ENCODE data around the gene NAA20. TPM values are rescaled to one million over a fixed set of nuclear protein-coding genes. Genes with fewer than 3 reads are reported as not detected.

Gene NAA20
- 59.3 TPM for polyA plus RNA-seq (ENCODE audit: insufficient read length)

- DNase-seq, result peak; percentile 92
Observed at GRCh38 chr20:20017001-20017843, at the start of gene NAA20. Gene NAA20 (plus strand): TSS chr20:20017362. CDS start chr20:20017397, 35 bp downstream.

GRCh38 chr20:19967445-19967844, 49.7 kb upstream of the NAA20 start:
- no peak for DNase-seq

- no peak for DNase-seq
Observed at GRCh38 chr20:19968028-19968427, 49.1 kb upstream of the NAA20 start.

DNA sequence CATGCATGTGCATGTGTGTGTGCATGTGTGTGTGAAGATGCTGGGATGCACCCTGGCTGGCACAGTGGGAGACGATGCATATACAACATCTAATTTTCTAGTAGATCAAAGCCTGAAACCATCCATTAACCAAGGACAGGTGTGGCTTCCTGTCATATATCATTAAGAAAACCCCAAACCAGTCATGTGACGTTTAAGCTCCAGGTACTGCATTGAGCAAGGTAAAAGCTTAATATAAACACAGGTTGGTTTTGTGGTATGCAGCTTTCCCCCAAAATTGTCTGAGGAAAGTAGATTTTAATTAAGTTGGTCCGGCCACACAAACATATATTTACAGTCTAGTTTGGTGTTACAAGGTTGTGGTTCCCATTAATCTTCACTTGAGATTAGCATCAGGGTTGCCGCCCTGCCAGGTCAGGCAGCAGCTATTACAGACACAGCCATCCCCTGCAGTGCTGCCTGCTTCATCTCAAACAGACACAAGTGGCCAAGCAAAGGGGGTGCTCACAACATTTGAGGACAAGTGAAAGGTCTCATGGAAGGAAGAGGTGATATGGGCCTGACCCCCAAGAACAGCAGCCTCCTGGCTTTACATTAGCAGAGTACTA, 48.6 kb upstream of the NAA20 start:
- DNase-seq, result no peak

- DNase-seq, result no peak
Observed at GRCh38 chr20:19969106-19969505, 48.1 kb upstream of the NAA20 start.

- no peak for DNase-seq
Observed at GRCh38 chr20:19969507-19970255, 47.5 kb upstream of the NAA20 start.

- no peak for DNase-seq
Observed at GRCh38 chr20:19970256-19970765, 46.9 kb upstream of the NAA20 start.

DNA sequence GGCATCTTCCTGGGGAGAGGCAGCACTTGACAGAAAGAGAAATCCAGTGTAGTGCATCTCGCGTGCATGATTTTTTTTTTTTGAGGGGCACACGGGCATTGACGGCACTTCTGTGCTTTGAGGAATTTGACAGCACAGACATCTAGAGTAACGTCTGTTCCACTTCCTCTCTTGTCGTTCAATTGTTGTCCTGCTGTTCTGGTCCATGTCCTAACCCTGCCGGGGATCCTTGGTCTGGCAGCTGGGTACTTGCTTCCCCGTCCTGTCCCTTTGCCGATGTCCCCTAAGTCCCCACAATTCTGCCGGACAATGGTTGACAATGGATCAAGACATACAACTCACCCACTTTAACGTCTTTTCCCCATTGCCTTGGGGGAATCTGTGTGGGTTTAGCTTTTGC, 46.0 kb upstream of the NAA20 start:
- no peak for DNase-seq

DNA sequence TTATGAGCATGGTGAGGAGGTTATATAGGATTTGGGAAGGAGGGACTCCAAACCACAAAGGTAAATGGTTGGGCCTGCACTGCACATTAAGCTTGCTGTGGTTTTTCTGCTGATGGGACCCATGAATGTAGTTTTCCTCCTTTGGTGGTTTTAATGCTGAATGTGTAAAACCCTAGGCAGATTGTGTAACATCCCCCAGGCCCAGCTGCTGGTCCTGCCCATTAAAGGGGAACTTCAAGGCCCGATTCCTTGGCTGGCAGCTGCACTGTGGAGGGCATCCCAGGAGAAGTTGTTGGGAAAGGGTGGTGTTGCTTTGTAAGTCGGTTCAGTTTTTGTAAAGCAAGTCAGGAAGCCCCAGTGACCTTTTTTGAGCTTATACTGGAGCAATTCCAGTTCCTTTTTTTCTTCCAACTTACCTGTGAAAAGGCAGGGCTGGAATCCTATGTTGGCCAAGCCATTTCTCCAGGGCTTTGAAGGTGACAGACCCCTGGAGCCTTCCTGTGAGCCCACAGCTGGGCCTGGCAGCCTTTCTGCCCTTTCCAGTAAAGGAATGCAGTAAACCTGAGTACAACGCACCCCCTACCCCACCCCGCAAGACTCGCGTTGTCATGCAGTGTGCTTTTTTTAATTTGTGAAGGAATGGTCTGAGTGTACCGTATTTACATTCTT, 43.1 kb upstream of the NAA20 start:
- no peak for DNase-seq

DNA sequence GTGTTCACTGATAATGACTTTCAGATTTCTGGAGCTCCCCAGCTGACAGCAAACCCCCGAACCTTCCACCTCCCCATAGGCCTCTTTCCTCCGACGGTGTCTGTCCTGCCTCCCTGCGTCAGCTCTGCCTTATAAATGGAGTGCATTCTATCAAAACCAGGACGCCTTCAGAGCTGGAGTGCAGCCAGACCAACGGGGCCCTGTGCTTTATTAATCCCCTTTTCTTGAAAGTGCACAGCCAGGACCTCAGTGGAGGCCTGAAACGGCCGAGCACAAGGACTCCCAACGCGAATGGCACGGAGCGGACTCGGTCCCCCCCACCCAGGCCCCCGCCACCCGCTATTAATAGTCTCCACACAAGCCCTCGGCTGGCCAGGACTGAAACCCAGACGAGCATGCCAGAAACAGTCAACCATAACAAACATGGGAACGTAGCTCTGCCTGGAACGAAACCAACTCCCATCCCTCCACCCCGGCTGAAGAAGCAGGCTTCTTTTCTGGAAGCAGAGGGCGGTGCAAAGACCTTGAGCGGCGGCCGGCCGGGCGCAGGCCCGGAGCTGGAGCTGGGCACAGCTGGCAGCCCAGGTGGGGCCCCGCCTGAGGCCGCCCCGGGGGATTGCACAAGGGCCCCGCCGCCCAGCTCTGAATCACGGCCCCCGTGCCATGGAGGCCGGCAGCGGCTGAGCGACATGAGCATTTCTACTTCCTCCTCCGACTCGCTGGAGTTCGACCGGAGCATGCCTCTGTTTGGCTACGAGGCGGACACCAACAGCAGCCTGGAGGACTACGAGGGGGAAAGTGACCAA, 42.3 kb upstream of the NAA20 start:
- DNase-seq, result peak; percentile 88

- no peak for DNase-seq
Observed at GRCh38 chr20:19975436-19975799, 41.7 kb upstream of the NAA20 start.

DNA sequence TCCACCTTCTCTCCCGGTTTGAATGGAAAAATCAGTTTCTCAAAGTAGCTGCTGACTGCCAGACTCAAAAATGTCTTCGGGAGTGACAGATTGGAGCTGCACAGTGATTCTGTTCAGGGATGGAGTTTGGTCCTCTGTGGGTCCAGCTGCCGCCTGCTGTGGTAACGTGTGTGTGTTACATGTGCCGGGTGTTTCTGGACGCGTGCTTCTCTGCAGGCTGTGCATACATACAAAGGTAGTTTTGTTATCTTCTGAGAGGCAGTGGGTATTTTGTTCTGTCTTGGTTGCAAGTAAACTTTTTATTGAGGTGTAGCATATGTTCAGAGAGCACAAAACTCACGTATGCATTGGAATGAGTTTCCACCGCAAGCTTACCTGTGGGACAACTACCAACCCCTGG, 41.3 kb upstream of the NAA20 start:
- no peak for DNase-seq

DNA sequence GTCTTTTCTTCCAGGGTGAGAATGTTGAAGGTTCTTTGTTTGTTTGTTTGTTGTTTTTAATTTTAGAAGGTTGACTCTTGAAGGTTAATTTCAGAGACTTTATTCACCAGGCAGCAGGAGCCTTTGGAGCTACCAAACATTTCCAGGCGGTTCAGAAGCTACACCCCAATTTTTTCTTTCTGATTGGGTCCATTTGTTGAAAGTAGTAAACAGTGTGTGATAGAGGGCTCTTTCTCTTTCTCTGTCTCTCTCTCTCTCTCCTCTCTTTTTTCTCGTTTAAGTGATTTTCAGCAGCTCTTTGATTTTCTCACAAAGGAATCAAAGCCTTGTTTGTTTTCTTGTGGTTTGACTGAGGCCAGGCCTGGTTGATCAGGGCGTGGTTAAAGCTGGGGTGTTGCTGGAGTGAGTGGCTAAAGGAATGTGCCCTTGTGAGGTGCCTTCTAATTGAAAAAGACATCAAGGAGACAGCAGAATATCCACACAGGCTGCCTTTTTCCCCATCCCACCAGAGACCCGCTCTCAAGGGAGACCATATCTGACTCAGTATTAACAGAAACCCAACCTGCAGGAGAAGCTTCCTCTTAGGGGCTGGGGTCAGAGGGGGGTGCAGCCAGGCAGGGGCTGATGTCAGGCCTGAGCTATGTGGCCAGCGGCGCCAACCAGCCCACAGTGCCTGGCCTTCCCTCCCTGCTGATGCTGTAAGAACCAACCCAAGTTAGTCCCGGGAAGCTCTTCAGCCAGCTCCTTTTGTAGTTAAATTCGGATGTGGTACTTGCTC, 40.4 kb upstream of the NAA20 start:
- DNase-seq, result no peak

DNA sequence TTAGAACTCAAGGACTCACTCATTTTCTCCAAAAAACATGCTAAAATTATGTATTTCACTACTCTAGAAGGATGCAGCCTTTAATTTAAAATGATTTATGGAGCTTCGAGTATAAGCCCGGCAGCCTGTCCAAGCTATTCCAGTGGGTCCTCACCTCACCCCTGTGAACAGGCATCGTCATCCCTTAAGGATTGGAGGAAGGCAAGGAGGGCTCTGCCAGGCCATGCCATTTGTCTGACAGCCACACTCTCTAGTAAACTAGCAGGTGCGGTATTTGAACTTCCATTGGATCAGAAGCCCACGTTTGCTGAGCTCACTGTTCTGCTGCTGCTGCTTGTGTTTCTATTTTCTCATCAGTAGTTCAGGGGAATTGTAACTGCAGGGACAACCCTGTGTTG, 39.8 kb upstream of the NAA20 start:
- DNase-seq, result no peak

- DNase-seq, result no peak
Observed at GRCh38 chr20:19978511-19979210, 38.5 kb upstream of the NAA20 start.

DNA sequence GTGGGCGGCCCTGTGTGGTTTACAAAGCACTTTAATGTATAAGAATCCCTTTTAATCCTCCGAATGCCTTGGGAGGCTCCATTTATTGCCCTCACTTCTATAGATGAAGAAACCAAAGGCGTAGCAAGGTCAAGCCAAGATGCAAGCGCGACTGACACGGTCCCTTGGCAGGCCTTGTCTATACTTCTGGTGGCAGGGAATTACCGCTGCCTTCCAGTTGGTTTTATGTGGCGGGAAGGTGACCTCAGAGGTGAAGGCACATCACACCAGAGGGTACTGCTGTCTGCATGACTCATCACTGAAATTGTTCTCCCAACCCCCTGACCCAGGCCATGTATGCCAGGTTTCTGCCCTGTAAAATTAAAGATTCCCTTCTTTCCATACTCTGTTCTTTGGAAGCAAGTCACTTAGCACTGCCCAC, 36.1 kb upstream of the NAA20 start:
- DNase-seq, result no peak

DNA sequence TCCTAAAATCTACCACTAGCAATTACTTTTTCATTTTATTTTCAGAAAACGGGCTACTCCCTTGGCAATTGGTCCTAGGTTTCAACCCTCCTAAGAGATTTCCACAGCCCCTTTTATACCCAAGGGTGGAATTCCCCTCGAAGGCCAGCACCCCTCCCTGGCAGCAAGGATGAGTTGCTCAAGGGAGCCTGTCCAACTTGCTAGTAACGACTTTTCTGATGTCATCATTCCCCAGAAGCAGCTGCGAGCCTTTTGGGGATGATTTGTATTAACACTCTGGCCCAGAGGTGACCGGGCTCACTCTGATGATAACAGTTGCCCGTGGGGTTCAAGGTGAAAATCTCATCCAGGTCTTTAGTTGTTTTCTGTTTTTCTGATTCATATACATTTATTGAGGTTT, 30.7 kb upstream of the NAA20 start:
- DNase-seq, result no peak

- no peak for DNase-seq
Observed at GRCh38 chr20:19987046-19987445, 30.1 kb upstream of the NAA20 start.

DNA sequence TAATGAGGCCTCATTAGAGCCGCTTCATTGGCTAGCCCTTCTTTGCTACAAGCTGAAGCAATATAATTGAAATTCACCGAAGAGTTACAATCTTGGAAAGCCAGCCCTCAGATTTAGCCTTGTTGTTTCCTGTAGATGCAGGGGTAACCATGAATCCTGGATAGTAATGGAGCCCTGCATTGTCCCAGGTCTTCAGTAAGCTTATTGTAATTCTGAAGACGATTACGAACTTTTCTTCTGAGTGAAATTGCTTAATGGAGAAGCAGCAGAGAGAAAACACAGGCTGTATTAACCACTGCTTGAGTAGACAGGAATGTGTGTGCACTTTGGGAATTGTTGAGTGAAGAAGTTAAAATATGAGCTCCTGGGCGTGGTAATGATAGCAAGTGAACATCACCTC, 26.3 kb upstream of the NAA20 start:
- DNase-seq, result no peak

DNA sequence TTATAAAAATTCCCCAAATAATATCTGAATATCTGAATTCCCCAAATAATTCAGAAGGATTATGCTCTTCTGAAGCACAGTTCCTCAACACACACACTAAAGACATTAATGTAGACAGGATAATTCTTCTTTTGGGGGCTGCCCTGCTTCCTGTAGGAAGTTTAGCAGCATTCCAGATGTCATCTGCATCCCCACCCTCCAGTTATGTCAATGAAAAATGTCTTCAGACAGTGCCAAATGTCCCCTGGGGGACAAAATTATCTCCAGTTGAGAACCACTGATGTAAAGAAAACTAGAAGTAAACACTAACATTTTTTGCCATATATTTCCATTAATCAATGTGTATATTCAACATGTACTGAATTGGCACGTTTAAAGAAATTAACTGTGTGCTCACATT, 25.9 kb upstream of the NAA20 start:
- DNase-seq, result no peak

Data from hindlimb muscle (tissue), 1 donor.